ENCODE results near the gene CBX8. TPM values are rescaled to one million over a fixed set of nuclear protein-coding genes. Genes with fewer than 3 reads are reported as not detected.

CBX8 gene
- total RNA-seq, 2 experiments from 2014 or later, result 5.3 to 6.5 TPM

DNA sequence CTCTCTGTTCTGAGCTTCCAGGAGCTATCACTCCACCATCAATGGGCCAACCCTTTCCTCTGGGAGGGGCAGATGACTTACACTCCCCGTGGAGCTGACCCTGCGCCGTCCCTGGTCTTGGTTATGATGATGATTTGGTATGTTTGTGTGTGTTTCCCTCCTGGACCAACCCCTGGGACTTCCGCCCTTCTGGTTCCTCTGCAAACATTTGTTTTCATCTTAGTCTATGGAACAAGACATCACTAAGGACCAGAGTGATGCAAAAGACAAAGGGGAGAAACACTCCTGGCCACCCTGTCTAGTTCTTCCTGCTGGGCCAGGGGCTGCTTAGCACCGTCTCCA lies 28.7 kb upstream of the CBX8 start:
- no peak overlapping the region for H3K4me3 Mint-ChIP-seq
- H3K9me3 Mint-ChIP-seq, result no peaks in the 10 kb centered on the region
- Histone ChIP-seq H3K27ac (ENCODE audit: low read depth in 1 of 2, low read length in 2 of 2) (no peak overlapping the region), H3K4me1 (ENCODE audit: insufficient read depth, low read length) (peaks cover 10% of the 10 kb centered on the region), H3K27me3 (ENCODE audit: control insufficient read depth in 1 of 2, insufficient read depth in 2 of 2, low read length in 2 of 2) (peaks cover 0 to 3% of the 10 kb centered on the region in 2 experiments), H3K9me3 (ENCODE audit: control insufficient read depth in 1 of 2, insufficient read depth in 1 of 2, low read length in 2 of 2) (no peaks in the 10 kb centered on the region), H3K36me3 (ENCODE audit: insufficient read depth, low read length) (no peaks in the 10 kb centered on the region), H3K4me3 (ENCODE audit: low read length) (no peak overlapping the region)
- POLR2A ChIA-PET, result interaction anchor here (2.5 kb wide), 1 partner anchor 11 kb away, joined by 7 read pairs; no protein-coding TSS in a partner anchor
- TF ChIP-seq, protein P1, sequence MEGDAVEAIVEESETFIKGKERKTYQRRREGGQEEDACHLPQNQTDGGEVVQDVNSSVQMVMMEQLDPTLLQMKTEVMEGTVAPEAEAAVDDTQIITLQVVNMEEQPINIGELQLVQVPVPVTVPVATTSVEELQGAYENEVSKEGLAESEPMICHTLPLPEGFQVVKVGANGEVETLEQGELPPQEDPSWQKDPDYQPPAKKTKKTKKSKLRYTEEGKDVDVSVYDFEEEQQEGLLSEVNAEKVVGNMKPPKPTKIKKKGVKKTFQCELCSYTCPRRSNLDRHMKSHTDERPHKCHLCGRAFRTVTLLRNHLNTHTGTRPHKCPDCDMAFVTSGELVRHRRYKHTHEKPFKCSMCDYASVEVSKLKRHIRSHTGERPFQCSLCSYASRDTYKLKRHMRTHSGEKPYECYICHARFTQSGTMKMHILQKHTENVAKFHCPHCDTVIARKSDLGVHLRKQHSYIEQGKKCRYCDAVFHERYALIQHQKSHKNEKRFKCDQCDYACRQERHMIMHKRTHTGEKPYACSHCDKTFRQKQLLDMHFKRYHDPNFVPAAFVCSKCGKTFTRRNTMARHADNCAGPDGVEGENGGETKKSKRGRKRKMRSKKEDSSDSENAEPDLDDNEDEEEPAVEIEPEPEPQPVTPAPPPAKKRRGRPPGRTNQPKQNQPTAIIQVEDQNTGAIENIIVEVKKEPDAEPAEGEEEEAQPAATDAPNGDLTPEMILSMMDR (IDR thresholded peaks at IDR 0.05), result no peak
- peaks cover 20% of the 10 kb centered on the region for H3K27me3 Mint-ChIP-seq
- ATAC-seq (ENCODE audit: poor library complexity) (no peak), DNase-seq (no peak)
- intact Hi-C loops (cut with DNase I, micrococcal nuclease), result no loop called here
- H3K27ac Mint-ChIP-seq, result no peak overlapping the region
- H3K36me3 Mint-ChIP-seq (ENCODE audit: low read depth), result no peaks in the 10 kb centered on the region
- H3K4me1 Mint-ChIP-seq (ENCODE audit: low read depth), result peaks cover 8% of the 10 kb centered on the region
- CTCF ChIA-PET, result no interaction called here

GRCh38 chr17:79824893-79825579 lies 28.2 kb upstream of the CBX8 start:
- Histone ChIP-seq H3K27me3 (ENCODE audit: control insufficient read depth in 1 of 2, insufficient read depth in 2 of 2, low read length in 2 of 2) (peaks cover 0 to 3% of the 10 kb centered on the region in 2 experiments), H3K4me3 (ENCODE audit: low read length) (no peak overlapping the region), H3K9me3 (ENCODE audit: control insufficient read depth in 1 of 2, insufficient read depth in 1 of 2, low read length in 2 of 2) (no peaks in the 10 kb centered on the region), H3K36me3 (ENCODE audit: insufficient read depth, low read length) (no peaks in the 10 kb centered on the region), H3K4me1 (ENCODE audit: insufficient read depth, low read length) (peaks cover 8% of the 10 kb centered on the region), H3K27ac (ENCODE audit: low read depth in 1 of 2, low read length in 2 of 2) (no peak overlapping the region)
- TF ChIP-seq, protein P1 (IDR thresholded peaks at IDR 0.05), result no peak
- Mint-ChIP-seq H3K27ac (no peak overlapping the region), H3K36me3 (ENCODE audit: low read depth) (no peaks in the 10 kb centered on the region), H3K4me3 (no peak overlapping the region), H3K9me3 (no peaks in the 10 kb centered on the region), H3K27me3 (peaks cover 20% of the 10 kb centered on the region), H3K4me1 (ENCODE audit: low read depth) (peaks cover 8% of the 10 kb centered on the region)
- DNase-seq, result no peak
- ATAC-seq (ENCODE audit: poor library complexity), result no peak
- POLR2A ChIA-PET, result interaction anchor here (2.5 kb wide), 1 partner anchor 12 kb away, joined by 7 read pairs; no protein-coding TSS in a partner anchor
- CTCF ChIA-PET, result no interaction called here
- intact Hi-C loops (cut with DNase I, micrococcal nuclease), result no loop called here

DNA sequence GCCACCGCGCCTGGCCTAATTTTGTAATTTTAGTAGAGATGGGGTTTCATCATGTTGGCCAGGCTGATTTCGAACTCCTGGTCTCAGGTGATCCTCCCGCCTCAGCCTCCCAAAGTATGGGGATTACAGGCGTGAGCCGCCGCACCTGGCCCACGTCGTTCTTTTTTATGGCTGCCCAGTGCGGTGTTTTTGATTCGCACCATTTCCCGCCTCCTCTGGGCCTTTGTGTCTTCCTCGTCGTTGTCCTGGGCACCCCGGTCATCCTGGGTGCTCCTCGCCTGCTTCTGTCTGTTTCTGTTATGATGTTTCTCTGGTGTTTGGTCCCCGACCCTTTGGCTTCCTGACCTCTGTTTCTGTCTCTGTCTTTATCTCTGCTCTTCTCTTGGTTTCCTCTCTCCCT lies 27.4 kb upstream of the CBX8 start:
- H3K36me3 ChIP-seq (ENCODE audit: insufficient read depth, low read length), result no peaks in the 10 kb centered on the region
- DNase-seq (no peak), ATAC-seq (ENCODE audit: poor library complexity) (no peak)
- Mint-ChIP-seq H3K4me3 (no peak overlapping the region), H3K27ac (no peak overlapping the region), H3K36me3 (ENCODE audit: low read depth) (no peaks in the 10 kb centered on the region), H3K27me3 (peaks cover 20% of the 10 kb centered on the region), H3K9me3 (no peaks in the 10 kb centered on the region), H3K4me1 (ENCODE audit: low read depth) (peaks cover 8% of the 10 kb centered on the region)
- ChIA-PET POLR2A (interaction anchor here (2.5 kb wide), 1 partner anchor 12 kb away, joined by 7 read pairs; no protein-coding TSS in a partner anchor), CTCF (no interaction called here)
- TF ChIP-seq, protein P1 (IDR thresholded peaks at IDR 0.05), result no peak
- peaks cover 8% of the 10 kb centered on the region for H3K4me1 ChIP-seq (ENCODE audit: insufficient read depth, low read length)
- no peaks in the 10 kb centered on the region for H3K9me3 ChIP-seq (ENCODE audit: control insufficient read depth in 1 of 2, insufficient read depth in 1 of 2, low read length in 2 of 2)
- intact Hi-C loops (cut with DNase I, micrococcal nuclease), result no loop called here
- peaks cover 0 to 3% of the 10 kb centered on the region in 2 experiments for H3K27me3 ChIP-seq (ENCODE audit: control insufficient read depth in 1 of 2, insufficient read depth in 2 of 2, low read length in 2 of 2)
- H3K27ac ChIP-seq (ENCODE audit: low read depth in 1 of 2, low read length in 2 of 2), result no peak overlapping the region
- H3K4me3 ChIP-seq (ENCODE audit: low read length), result no peak overlapping the region
